GM21515 (cell line): ENCODE data around the gene GPR141.
A peak's percentile ranks its signal among the peaks of the same experiment; 100 is the strongest.

Experiments
- ATAC-seq: cut with Tn5 transposase; IDR thresholded peaks from one replicate; pipeline ENCODE4 v1.9.1; 2021; ENCODE audit not compliant: unreplicated experiment

GPR141 gene, protein sequence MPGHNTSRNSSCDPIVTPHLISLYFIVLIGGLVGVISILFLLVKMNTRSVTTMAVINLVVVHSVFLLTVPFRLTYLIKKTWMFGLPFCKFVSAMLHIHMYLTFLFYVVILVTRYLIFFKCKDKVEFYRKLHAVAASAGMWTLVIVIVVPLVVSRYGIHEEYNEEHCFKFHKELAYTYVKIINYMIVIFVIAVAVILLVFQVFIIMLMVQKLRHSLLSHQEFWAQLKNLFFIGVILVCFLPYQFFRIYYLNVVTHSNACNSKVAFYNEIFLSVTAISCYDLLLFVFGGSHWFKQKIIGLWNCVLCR

DNA sequence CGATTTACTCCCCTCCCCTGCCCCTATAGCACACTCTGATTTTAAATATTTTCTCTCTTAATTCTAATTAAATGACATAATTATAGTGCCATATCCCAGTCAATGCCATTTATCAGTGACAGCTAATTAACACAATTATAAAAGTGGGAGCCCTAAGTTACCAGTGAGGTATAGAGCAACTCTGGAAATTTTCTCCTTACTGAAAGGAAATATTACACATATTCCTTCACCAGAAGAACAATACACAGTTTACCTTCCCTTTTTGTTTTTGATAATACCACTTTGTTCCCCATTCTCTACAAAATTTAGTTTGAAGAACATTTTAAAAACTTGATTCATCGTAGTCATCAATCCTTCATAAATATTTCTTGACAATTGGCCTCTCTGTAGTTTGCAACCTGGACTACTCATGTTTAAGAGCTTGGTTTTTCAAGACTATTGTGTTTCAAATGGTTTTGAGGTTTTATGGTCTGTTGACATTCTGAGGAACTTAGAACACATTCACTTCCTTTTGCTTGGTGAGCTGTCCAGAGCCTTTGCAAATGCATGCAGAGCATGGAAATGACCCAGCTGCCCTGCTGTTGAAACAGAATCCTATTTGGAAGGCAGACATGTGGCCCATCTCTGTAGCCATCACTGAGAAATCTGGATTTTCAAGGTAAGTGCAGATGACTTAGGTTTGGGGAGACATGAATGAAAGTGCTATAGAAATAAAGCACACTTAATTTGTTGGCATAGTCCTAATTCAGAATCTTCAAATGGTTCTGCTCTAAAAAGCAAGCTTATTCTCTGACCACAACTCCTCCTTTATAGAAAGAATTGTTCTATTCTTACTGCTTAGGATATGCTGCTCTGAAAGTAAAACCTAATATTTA lies at the start of gene GPR141:
Gene GPR141 (plus strand): TSS at position 521 of the 875 bp plus-strand sequence. CDS start 56,628 bp downstream, outside the sequence.
- peak; percentile 88 for ATAC-seq

DNA sequence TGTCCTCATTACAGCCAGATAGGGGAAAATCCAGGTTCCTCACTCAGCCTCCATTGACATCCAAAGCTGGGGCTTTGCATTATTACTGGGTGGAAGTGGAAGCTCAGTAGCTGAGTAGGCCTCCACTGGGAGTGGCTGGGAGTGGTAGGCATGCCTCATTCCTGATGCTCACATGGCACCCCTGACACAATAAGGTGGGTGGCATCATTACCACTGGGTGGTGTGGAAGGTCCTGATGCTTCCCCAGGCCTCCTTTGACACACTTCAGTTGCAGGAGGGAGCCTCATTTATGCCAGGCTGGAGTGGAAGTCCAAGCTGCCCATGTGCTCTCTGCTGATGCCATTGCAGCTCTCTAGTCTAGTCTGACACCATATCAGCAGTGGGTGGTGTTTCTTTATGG lies 48.2 kb upstream of the GPR141 start:
- no peak for ATAC-seq

DNA sequence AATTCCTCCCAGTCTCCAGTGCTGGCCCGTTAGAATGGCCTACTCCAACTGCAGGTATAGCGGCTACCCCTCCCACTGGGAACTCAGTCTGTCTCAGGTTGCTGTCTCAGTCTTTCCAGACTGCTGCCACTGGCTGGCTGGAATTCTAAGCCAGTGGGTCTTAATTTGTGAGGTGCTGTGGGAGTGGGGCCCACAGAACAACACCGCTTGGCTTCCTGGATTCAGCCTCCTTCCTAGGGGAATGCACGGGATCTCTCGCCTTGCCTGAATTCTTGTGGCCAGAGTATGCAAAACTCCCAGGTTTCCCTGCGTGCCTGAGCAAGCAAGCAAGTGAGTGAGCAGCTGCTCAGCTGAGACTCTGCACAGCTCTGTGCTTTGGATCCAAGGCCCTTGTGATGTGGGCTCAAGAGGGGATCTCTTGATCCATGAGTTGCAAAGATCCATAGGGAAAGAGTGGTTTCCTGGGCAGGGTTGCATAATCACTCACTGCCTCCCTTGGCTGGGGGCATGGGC lies 41.5 kb upstream of the GPR141 start:
- ATAC-seq: no peak

DNA sequence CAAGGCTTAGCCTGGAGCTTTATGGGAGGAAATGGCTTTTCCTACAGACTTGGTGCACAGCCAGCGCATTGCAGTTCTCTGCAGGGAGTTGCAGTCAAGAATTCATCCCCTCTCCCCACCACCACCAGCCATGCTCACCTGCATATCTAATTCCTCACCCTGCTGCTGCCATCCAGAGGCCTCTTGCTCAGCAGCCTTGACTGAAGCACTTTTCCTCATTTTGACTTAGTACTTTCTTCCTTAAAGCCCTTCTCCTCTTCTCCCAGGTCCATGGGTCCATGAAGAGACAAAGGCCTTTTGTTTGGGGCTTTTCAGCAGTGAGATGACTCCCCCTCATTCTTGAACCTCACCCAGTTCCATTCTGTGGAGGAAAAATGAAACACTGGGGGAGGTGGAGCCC lies 39.7 kb upstream of the GPR141 start:
- no peak for ATAC-seq

DNA sequence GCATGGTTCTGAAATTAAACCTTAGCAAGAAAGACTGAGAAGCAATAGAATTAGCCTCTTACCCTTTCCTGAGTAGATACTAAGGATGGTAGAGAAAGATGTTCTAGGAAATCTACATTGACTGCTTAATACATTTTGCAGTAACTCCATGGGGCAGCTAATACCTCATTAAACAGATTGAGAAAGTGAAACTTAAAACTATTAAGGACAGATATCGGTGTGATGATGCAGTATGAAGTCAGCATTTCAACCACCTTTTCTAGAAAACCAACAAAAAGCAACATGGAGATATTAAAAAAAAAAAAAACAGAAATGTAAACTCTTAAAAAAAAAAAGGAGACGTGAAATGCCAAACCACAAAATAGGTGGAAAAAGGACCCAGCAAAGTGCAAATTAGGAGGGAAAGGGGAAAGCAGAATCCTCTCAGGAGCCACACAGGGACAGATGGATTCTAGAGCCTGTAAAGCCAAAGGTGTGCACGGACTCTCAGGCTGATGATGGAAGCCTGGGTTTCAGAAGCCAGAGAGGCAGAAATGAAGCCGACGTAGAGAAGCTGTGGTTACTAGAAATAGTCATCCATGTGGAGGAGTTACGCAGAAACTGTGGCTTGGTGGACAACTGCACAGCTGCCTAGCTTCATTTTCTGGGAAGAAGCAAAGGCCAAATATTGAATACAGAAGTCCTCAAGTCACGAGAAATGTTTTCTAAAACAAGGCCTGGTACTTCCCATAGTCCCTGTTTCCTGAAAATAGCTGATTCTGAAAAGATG lies 38.1 kb upstream of the GPR141 start:
- ATAC-seq: no peak

DNA sequence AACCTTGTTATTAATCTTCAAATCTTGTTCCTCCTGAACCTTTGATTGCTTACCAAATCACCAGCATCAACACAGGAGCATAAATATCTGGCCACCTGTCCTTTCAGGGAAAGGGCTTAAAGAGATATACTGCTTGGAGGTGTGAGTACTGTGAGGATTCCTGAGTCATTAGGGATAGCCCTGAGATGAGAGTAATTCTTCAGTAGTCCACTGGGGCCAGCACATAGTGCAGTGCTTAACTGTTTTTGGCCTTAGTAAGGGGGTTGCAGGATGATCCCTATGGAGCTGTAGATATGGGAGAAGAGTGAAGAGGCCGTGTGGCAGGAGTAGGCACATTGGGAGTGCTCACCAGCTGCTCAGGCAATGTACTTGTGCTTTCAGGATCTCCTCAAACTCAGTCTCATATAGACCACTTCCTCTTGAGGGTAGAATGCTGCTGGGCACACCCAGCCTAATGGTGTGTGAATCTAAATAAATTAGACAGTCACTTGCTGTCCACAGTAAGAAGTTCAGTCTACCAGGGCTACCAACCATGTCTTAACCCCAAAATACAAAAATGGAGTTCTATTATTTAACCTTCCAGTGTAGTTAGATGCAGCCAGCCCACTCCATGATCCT lies 26.5 kb upstream of the GPR141 start:
- ATAC-seq: peak; percentile 85

DNA sequence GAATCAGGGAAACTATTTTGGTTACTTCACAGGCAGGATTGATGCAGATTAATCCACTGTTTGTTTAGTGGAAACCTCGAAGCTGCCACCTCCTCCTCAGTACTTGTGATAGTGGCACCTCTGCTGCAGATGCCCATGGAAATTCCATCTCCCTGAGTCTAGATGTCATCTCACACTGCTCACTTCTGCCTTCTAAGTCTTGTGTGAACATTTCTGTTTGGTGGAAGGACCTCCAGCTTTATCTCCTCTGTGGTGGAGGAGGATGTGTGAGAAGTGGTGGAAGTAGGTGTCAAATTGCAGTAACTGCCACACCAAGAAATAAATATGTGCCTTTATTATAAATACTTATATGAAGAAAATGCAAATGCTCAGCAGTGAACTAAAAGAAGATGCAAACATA lies 25.8 kb upstream of the GPR141 start:
- ATAC-seq: no peak

DNA sequence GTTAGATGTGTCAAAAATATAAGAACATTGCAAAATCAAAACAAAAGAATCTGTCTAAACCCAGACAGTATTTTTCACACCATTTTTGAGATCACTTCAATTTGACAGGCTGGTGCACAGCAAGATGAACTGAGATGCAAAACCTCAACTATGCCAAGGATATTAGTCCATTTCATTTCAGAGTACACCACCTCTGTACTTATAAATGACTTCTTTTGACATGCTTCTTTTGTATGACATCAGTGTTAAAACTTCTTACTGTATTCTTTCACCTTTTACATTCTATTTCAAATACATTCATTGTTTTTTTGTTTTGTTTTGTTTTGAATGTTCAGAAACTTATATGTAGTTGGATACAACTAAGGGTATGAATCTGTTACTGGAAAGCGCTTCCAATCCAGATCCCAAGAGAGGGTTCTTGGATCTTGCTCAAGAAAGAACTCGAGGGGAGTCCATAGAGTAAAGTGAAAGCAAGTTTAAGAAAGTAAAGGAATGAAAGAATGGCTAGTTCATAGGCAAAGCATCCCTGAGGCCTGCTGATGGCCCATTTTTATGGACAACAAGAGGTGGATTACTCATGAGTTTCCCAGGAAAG lies 23.5 kb upstream of the GPR141 start:
- no peak for ATAC-seq

DNA sequence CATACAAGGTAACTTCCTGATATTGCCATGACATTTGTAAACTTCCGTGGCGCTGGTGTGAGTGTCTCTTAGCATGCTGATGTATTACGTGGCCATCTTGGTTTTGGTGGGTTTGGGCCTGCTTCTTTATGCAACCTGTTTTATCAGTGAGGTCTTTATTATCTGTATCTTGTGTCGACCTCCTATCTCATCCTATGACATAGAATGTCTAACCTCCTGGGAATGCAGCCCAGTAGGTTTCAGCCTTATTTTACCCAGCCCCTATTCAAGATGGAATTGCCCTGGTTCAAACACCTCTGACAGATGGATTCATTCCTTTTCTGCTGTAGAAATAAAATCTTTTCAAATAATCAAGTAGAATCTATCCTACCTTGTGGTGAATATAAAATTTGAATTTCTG lies 23.0 kb upstream of the GPR141 start:
- no peak for ATAC-seq

DNA sequence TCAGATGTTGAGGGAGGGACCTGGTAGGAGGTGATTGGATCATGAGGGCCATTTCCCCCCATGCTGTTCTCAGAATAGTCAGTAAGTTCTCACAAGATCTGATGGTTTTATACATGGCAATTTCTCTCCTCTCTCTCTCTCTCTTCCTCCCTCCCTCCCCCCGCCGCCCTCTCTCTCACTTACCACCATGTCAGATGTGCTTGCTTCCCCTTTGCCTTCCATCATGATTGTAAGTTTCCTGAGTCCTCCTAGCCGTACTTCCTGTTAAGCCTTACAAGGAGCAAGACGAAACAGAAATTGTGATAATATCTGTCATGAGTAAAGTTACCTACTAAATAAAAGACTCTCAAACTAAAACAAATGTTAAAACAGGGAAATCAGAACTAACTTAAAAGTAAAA lies 19.9 kb upstream of the GPR141 start:
- no peak for ATAC-seq

DNA sequence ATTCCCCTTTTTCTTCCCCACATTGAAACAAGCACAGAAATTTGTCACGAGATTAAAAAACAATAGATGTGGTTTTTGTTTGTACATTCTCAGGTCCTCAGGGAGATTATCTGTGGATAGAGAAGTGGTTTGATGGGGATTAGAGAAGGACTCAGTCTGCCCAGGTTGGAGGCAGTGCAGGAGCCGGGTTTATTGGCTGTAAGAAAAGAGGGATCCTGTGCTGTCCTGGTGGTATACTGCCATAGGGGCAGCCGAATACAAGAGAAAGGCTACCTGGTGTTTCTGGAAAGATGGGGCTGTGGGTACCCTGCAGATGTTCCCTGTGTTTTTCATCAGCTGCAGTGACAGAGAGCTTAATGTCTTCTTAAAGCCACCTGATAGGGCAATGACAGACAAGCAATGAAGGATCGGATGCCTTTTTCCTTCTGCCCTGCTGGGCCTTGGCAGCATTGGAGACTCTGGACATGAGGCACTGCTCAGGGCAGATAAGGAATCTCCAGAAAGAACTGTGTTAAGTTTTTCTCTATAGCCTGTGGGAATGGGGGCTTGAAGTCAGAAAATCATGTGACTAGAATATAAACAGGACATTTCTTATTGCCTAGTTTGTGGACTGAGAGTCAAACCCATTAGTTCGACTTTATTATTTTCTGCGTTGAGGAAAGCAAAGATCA lies 18.1 kb upstream of the GPR141 start:
- ATAC-seq: no peak

DNA sequence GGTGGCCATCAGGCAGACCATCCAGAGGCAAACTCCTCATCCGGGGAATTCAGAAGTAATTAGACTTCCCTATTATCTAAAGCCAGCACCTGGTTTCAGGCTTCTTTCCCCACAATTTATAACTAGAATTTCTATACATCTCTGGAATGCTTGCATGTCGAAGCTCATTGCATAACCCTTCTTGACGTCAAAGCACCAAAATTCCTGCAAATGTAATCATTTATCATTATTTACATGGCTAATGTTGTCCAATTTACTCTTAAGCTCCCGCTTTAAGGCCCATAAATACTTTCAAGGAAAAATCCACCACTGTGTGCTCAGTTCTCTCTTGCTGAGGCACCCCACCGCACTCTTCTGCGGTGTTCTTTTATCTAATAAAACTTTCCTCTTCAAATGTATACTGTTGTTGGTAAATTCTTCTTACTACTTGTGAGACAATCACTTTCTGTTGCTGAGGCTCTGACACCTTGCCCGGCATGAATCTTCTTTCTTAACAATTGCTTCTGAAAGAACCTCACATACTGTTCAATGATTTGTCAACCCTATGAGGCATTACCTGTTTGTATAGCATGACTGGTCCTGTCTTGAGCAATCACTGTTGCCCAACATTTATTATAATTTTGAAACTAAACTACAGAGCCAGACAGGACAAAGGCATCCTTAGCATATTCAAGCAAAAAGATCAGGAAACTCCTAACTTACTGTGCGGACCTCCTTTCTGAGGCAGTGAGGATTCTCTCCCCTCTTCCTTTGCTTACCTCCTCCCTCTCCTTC lies 17.4 kb upstream of the GPR141 start:
- ATAC-seq: no peak

DNA sequence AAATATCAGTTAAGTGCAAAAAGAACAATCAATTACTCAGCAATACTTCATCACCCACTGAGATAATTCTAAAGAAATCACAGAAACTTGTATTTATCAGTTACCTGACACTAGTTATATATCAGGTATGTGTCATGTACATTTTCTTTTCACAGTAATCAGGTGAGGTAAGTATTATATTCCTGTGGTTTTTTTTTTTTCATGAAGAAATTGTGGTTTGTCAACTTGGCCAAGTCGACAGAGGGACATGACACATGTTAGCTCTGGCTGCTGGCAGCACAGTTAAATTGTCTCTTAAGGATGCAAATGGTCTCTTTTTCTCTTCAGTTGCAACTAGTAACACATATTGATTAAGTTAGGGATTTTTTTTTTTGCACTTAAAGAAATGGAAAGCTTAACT lies 13.7 kb upstream of the GPR141 start:
- ATAC-seq: no peak

DNA sequence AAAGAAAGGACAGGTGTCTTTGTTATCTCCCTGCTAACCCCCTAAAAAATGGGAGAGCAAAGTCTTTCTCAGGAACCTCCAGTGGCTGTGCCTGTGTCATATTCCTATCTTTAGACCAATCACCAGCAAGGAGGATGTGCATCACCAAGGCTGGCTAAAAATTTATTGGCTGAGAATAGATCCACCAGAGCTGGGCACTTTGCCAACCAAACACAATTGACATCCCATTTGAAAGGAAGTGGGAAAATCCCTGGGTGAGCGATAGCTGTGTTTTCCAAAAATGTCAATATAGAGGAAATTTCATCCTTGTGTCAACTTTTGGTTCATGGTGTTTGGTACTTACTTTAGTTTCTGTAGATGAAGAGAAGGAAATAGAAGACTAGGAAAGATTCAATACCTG lies 13.1 kb upstream of the GPR141 start:
- ATAC-seq: no peak

DNA sequence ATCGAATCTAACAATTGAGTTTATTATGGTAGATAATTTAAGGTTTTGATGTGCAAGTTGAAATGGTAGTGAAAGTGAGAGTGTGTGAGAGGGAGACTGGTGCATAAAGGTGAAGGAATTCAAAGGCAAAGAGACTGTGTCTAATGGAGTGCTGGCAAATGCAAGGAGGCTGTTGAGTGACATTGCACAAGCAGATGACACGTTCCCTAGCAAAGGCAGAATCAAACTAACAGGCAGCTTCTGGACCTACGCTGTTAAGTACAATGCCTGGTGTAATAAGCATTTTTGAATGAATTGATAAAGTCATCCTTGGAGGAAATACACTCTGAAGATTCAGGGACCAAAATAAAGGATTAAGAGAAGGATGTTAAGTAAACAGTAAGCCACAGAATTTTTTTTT lies 11.7 kb upstream of the GPR141 start:
- no peak for ATAC-seq

DNA sequence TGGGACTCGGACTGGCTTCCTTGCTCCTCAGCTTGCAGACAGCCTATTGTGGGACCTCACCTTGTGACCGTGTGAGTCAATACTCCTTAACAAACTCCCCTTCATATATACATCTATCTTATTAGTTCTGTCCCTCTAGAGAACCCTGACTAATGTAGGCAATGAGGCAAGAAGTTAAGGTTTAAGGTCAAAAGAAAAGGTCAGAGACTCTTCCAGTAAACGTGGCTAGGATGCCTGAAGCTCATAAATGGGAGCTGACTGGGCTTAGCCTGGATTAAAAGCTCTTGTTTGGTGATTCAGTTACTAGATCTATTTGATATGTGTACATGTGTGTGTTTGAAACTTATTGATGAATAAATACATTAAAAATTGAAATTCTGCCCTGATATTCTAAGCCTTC lies 10.6 kb upstream of the GPR141 start:
- no peak for ATAC-seq

DNA sequence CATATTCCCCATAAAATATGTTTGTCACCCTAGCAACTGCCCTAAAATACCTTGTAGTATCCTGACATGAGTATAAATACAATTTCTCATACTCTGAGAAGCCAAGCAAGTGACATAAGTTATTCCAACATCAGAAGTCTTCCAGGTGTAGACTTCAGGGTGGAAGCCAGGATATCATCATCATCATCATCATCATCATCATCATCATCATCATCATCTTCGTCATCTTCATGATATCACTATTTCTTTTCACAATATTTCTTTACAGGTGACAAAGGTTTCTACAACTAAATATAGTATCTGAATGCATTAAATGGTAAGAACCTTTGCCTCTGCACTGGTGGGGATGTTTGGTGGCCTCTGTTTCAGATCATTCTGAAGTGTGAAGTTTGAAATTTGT lies 10.0 kb upstream of the GPR141 start:
- no peak for ATAC-seq

DNA sequence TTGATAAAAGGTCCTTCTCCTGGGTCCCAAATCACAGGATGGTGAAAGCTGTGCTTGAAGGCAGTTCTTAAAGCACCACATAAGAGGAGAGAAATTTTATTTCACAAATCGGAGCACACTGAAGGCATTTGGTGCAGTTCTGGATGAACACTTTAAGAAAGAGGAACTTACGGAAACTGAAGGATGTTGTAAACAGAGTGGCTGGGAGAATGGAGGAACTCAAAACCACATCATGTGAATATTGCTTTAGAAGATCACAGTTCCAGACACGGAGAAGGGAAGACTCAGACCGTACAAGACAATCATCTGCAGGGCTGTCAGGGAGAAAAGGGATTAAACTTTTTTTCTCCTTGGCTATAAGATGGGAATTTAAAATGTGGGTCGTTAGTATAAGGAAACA lies 9.0 kb upstream of the GPR141 start:
- no peak for ATAC-seq

DNA sequence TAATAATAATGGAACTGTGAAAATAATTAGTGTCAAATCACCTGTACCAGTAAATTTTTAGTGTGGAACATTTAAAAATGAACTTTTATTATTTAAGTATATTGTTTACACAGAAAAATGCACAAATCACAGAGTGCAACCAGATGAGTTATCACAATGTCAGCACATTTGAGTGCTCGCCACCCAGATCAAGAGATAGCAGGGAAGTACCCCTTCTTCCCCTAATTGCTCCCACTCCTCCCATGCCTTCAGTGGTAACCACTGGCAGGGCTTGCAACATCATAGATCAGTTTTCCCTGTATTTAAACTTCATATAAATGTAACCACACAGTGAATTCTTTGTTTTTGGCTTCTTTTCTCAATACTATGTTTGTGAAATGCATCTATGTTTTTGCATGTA lies 7.8 kb upstream of the GPR141 start:
- no peak for ATAC-seq
